Stimulated activated CD8-positive, alpha-beta memory T cell treated with anti-CD3 and anti-CD28 coated beads, Interleukin-12 subunit alpha, Interleukin-12 subunit beta, amount 100 ng/mL, for 24 hours (primary cell): ENCODE results near the gene HNRNPA3.

Source experiments
- DNase-seq: peaks from one replicate; pipeline ENCODE4 v3.0.0-alpha.2; 2020; ENCODE audit errors: extremely low read depth

Gene HNRNPA3

GRCh38 chr2:177271981-177272666 is 59.5 kb downstream of the HNRNPA3 start:
- DNase-seq = no peak

- no peak for DNase-seq
Measured at GRCh38 chr2:177272765-177273164, 60.2 kb downstream of the HNRNPA3 start.

GRCh38 chr2:177273408-177273807 is 60.8 kb downstream of the HNRNPA3 start:
- DNase-seq = no peak
